Measurements from ENCODE around the gene HHATL. TPM values are rescaled to one million over a fixed set of nuclear protein-coding genes. Genes with fewer than 3 reads are reported as not detected.

Gene HHATL
- total and polyA plus RNA-seq, 10 of the 15 experiments (the other 5 are each of a cell fraction or from before 2014, with no cell fraction given), result not detected

GRCh38 chr3:42729404-42730145 lies 27.0 kb upstream of the HHATL start:
- no peaks in the 10 kb centered on the region for H4K20me1 ChIP-seq (ENCODE audit: control insufficient read depth, insufficient read depth)
- intact Hi-C loops (cut with micrococcal nuclease; ENCODE audit: unreplicated experiment), result no loop called here
- 58% methylated on average over 6 of the region's 6 CpGs for WGBS (ENCODE audit: insufficient coverage, insufficient replicate concordance, low lambda C conversion rate, missing lambda C conversion rate)
- FAIRE-seq, result no peak
- ChIA-PET POLR2A (no interaction called here), SMC1A (ENCODE audit: uncharacterized antibody, unreplicated experiment) (no interaction called here), RAD21 (ENCODE audit: unreplicated experiment) (no interaction called here), CTCF (no interaction called here)
- no peaks in the 10 kb centered on the region for H3K36me3 ChIP-seq (ENCODE audit: control insufficient read depth in 2 of 2, insufficient read depth in 2 of 2, low read length in 1 of 2)
- H3K27me3 ChIP-seq (replicated peaks in 1 of 2; ENCODE audit: control insufficient read depth in 2 of 2, insufficient read depth in 2 of 2, low read length in 1 of 2), result no peaks in the 10 kb centered on the region; a peak in 1 of 4 replicates
- TF ChIP-seq STAT3 (IDR thresholded peaks at IDR 0.05; ENCODE audit: low read depth, low read length), result no peak
- no peak for TF ChIP-seq CBFB (IDR thresholded peaks at IDR 0.05; ENCODE audit: low read depth)
- no peak for TF ChIP-seq IKZF1 (conservative IDR thresholded peaks at IDR 0.05)
- no peak for TF ChIP-seq EED (IDR thresholded peaks at IDR 0.05; ENCODE audit: low read depth)
- TF ChIP-seq HCFC1 (IDR thresholded peaks at IDR 0.05; ENCODE audit: low read length), result no peak
- TF ChIP-seq ZBED1 (IDR thresholded peaks at IDR 0.05; ENCODE audit: borderline replicate concordance), result no peak
- no peak for TF ChIP-seq RELA (IDR thresholded peaks at IDR 0.05; ENCODE audit: borderline replicate concordance, partially characterized antibody)
- TF ChIP-seq ATF2 (IDR thresholded peaks at IDR 0.05; ENCODE audit: low read length), result no peak
- no peak for TF ChIP-seq RAD51 (IDR thresholded peaks at IDR 0.05)
- no peak for TF ChIP-seq ZNF217 (IDR thresholded peaks at IDR 0.05)
- TF ChIP-seq RB1 (IDR thresholded peaks at IDR 0.05; ENCODE audit: borderline replicate concordance), result no peak
- TF ChIP-seq MAX (IDR thresholded peaks at IDR 0.05; ENCODE audit: low read depth, low read length), result no peak
- no peak for TF ChIP-seq EGR1 (IDR thresholded peaks at IDR 0.05; ENCODE audit: borderline replicate concordance in 1 of 2, low read depth in 2 of 2, low read length in 2 of 2)
- TF ChIP-seq FOXK2 (IDR thresholded peaks at IDR 0.05), result no peak
- TF ChIP-seq SMC3 (IDR thresholded peaks at IDR 0.05; ENCODE audit: borderline replicate concordance, low read length), result no peak
- no peak overlapping the region for H3K27ac ChIP-seq (ENCODE audit: control insufficient read depth, insufficient read depth)
- in situ Hi-C loops (cut with MboI), result no loop called here
- no peaks in the 10 kb centered on the region for H3K9me3 ChIP-seq (replicated peaks; ENCODE audit: control insufficient read depth, insufficient read depth, low read length)
- no peak for DNase-seq (ENCODE audit: low read depth, low spot score)
- no peak for ATAC-seq
- H3K4me3 ChIP-seq, result no peak overlapping the region
- H3K9ac ChIP-seq (ENCODE audit: control insufficient read depth, insufficient read depth, low read length), result no peak overlapping the region
- no peaks in the 10 kb centered on the region for H3K79me2 ChIP-seq (ENCODE audit: control insufficient read depth, insufficient read depth, low read length)
- H3K4me1 ChIP-seq (ENCODE audit: control insufficient read depth, insufficient read depth, low read length), result no peaks in the 10 kb centered on the region
- no peak overlapping the region for H3K4me2 ChIP-seq (ENCODE audit: control insufficient read depth, insufficient read depth)
- H2AFZ ChIP-seq (ENCODE audit: control insufficient read depth, low read depth, low read length), result no peak overlapping the region
- BruUV-seq (replicated peaks), result no TSS peak
